Activated naive CD4-positive, alpha-beta T cell (primary cell): ENCODE data around the gene SLAMF7.
"Not testable (repeated sequence)": the region's sequence is repeated elsewhere in the genome, so short reads cannot be mapped to it uniquely, and the experiment has no call there.

Experiments
- DNase-seq, 4 experiments: peaks; one replicate each; lab custom pipeline; 2025; lab: John Stamatoyannopoulos, UW

Gene SLAMF7, protein sequence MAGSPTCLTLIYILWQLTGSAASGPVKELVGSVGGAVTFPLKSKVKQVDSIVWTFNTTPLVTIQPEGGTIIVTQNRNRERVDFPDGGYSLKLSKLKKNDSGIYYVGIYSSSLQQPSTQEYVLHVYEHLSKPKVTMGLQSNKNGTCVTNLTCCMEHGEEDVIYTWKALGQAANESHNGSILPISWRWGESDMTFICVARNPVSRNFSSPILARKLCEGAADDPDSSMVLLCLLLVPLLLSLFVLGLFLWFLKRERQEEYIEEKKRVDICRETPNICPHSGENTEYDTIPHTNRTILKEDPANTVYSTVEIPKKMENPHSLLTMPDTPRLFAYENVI

GRCh38 chr1:160739098-160739511 lies at the start of gene SLAMF7:
Gene SLAMF7, plus strand, starts transcription at chr1:160739247. Its CDS starts 55 bp downstream, at chr1:160739302.
- DNase-seq: no peak

DNA sequence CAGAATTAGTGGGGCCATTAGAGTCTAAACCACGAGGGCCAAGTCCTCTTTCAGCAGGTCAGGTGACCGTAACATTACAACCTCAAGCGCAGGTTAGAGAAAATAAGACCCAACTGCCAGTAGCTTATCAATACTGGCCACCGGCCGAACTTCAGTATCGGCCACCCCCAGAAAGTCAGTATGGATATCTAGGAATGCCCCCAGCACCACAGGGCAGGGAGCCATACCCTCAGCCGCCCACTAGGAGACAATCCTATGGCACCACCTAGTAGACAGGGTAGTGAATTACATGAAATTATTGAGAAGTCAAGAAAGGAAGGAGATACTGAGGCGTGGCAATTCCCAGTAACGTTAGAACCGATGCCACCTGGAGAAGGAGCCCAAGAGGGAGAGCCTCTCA lies 46.7 kb upstream of the SLAMF7 start:
- DNase-seq: not testable (repeated sequence)

GRCh38 chr1:160702100-160702499 lies 36.9 kb upstream of the SLAMF7 start:
- no peak for DNase-seq

- DNase-seq: no peak
Observed at GRCh38 chr1:160704250-160704649, 34.8 kb upstream of the SLAMF7 start.

DNA sequence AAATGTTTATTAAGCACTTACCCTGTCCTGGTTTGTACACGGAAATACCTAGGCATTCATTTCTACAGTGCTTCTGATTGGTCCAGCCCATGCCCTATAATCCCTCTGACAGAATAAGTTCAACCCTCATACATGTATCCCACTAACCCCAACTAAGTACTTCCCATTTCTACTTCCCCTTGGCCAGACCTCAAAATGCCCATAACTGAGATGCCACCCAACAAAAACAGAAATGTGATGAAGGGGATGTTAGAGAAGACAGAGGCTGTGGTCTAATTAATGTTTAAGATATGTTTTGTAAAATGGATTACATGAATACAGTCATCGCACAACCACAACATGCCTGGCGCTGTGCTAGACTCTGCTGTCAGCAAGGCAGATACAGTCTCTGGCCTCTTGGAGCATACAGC lies 33.8 kb upstream of the SLAMF7 start:
- DNase-seq: not testable (repeated sequence)

DNA sequence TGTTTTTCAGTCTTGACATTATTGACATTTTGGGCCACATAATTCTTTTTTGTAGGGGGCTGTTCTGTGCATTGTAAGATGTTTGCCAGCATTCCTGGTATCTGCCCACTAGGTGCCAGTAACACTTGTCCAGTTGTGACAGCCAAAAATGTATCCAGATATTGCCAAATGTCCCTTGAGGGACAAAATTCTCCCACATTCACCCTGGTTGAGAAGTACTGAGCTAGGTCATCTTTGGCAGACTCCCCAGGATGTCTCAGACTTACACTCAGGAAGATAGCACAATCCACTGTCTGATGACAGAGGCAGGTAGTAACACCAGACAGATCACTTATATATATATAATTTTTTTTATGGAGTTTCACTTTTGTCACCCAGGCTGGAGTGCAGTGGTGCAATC lies 33.3 kb upstream of the SLAMF7 start:
- no peak for DNase-seq

GRCh38 chr1:160706526-160707235 lies 32.4 kb upstream of the SLAMF7 start:
- DNase-seq: no peak

GRCh38 chr1:160707236-160708064 lies 31.6 kb upstream of the SLAMF7 start:
- no peak for DNase-seq

DNA sequence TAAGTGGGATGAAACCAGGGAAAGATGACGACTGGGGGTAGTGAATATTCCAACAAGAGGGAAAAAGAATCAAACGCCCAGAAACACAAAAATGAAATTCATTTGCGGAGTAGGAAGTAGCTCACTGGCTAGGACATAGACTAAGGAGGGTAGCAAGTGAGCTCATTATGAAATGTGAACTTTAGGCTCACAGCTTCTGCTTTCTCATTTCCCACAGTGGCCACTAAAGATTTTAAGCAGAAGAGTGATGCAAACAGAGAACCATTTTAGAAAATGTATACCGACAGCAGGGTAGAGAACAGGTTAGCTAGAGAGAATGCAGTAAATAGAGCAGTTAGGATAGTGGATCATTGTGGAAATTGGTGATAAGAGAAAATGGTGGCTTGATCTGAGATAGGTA lies 30.9 kb upstream of the SLAMF7 start:
- no peak for DNase-seq

DNA sequence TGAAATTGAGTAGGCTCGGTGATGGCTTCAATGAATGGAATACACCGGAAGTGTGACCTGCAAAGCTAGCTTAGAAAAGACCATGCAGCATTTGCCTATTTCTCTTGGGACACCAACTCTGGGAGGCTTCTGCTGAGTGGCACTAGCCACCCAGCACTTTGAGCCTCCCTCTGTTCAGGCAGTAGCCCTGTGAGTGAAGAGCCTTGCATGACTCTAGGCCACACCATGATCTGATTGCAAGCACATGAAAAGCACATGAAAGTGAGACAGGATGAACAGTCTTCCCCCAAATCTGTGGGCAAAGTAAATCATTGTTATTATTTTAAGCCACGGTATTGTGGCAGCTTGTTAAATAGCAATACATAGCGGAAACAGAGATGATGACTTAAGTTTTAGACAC lies 30.2 kb upstream of the SLAMF7 start:
- no peak for DNase-seq

- no peak for DNase-seq
Observed at GRCh38 chr1:160709715-160710114, 29.3 kb upstream of the SLAMF7 start.

- no peak for DNase-seq
Observed at GRCh38 chr1:160710517-160711252, 28.4 kb upstream of the SLAMF7 start.

- DNase-seq: no peak
Observed at GRCh38 chr1:160711276-160711601, 27.8 kb upstream of the SLAMF7 start.

DNA sequence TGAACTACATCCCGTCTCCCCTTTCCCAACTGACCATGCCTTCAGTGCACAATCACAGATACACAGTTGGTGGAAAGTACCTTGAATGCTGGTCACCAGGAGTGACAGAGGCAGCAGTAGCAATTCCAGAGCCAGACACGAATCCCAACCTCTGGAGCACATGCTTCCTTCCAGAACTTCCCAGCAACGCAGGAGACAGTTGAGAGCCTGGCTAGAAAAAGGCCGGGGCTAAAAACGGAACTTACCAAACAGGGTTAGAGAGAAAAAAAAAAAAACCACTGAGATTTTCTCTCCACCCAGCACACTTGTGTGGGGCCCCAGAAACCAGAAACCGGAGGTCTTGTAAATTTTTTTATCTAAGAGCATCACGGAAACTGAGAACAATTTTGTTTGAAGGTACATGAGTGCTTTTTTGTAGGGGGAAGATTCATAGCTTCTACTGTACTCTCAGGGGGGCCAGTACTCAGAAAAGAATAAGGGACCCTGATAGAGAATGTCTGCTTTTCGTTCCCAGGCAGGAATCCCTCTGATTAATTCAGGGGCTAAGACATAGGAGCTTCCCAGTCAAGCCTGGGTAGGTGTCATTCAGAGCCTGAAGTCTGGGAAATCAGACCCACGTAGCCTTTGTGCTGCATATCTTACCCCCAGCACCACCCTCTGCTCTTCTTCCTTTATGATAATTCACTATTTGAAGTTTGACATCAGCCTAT lies 27.3 kb upstream of the SLAMF7 start, which contains the start of gene CD48:
Gene CD48, minus strand, starts transcription at position 221 of the 710 bp plus-strand sequence. Its CDS starts 59 bp downstream, at position 162.
- no peak for DNase-seq

DNA sequence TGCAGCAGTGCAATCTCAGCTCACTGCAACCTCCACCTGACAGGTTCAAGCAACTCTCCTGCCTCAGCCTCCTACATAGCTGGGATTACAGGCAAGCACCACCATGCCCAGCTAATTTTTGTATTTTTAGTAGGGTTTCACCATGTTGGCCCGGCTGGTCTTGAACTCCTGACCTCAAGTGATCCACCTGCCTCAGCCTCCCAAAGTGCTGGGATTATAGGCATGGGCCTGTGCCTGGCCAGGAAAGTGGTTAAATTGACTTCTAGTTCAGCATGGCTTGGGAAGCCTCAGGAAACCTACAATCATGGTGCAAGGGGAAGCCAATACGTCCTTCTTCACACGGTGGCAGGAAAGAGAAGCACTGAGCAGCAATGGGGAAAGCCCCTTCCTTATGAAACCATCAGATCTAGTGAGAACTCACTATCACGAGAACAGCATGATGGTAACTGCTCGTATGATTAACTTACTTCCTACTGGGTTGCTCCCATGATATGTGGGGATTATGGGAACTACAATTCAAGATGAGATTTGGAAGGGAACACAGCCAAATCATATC lies 26.4 kb upstream of the SLAMF7 start:
- DNase-seq: not testable (repeated sequence)

DNA sequence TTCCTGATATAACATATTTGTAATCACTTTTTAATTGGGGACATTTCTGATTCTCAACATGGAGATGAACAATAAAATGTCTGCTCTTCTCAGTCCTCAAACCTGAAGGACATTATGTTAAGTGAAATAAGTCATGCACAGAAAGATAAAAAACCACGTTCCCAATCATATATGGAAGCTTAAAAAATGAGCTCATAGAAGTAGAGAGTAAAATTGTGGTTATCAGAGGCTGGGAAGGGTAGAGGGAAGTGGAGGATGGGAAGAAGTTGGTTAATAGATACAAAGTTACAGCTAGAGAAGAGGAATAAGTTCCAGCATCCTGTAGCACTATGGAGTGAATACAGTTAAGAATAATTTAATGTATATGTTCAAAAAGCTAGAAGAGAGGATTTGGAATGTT lies 25.9 kb upstream of the SLAMF7 start:
- no peak for DNase-seq

- DNase-seq: not testable (repeated sequence)
Observed at GRCh38 chr1:160714034-160714648, 24.9 kb upstream of the SLAMF7 start.

- no peak for DNase-seq
Observed at GRCh38 chr1:160716013-160716412, 23.0 kb upstream of the SLAMF7 start.

DNA sequence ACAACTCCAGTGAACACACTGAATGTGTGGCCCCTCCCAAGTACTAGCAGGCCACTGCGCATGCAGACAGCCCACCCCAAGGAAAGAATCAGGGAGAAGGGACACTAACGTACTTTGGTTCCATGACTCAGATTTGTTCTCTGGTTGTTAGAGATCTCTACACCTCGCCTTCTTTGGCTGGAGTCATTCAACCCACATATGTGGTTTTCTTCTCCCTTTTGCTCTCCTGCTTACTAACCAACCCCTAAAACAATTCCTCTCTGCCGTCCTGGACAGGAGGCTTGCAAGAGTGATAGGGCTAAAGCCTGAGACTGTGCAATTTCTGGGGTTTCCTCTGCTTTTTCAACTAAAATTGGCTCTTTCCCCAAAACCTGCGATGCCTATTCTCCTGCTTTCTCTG lies 21.7 kb upstream of the SLAMF7 start:
- no peak for DNase-seq

DNA sequence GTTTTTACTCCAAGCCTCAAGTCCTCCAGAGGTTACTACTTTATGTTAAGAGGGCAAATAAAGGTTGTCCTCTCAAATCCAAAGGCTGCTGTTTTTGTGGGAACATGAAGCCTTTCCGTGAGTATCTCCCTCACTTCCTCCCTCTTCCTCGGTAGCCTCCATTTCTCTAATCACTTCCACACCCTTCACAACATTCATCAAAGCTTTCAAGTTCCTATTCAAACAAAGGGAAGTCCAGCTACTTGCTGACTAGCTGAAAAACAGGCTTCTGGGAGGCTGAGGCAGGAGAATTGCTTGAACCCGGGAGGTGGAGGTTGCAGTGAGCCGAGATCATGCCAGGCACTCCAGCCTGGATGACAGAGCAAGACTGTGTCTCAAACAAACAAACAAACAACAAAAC lies 20.8 kb upstream of the SLAMF7 start:
- no peak for DNase-seq
